GM10248 (cell line): ENCODE data around the gene PEX5L.
"Not testable (repeated sequence)": the region's sequence is repeated elsewhere in the genome, so short reads cannot be mapped to it uniquely, and the experiment has no call there.

Source experiments
- CTCF ChIA-PET: fragments of 300-600 bp; sonication (Branson Sonifier 250); formaldehyde crosslinking; extraction: SDS; loops from one replicate; lab custom pipeline; 2021; ENCODE audit warnings: antibody characterized with exemption; lab: Yijun Ruan, JAX
- POLR2A ChIA-PET: fragments of 350-650 bp; sonication (Branson Sonifier 250); formaldehyde crosslinking; extraction: SDS; loops from one replicate; lab custom pipeline; 2020; ENCODE audit warnings: antibody characterized with exemption; lab: Yijun Ruan, JAX
- DNase-seq: peaks from one replicate; pipeline ENCODE4 v3.0.0; 2012; ENCODE audit errors: extremely low spot score
- CTCF ChIP-seq: IDR thresholded peaks from 2 replicates; pipeline ENCODE4 v1.5.1; 2012; ENCODE audit warnings: mild to moderate bottlenecking, low read depth; ENCODE audit errors: extremely low read depth, missing control alignments, control extremely low read depth

The PEX5L gene

DNA sequence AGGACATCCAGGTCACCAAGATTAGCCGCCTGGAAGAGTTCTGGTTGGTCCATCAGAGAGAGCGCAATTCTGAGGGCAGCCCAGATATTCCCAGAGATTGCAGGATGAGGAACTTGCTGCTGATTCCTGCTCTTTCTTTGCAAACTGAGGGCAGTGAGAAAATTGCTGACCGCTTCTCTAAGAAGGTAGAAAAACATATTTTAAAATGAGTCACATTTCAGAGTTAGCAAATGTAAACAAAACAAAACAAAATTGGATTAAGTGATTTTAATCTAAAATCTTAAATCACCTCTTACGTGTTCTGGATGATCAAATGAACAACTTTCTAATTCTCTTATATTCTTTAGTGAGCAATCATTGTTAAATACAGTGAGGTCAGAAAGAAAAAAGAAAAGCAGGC, 234.9 kb downstream of the PEX5L start:
- no peak for TF ChIP-seq CTCF
- CTCF ChIA-PET, result interaction anchor here (0.6 to 1.7 kb wide), 2 partner anchors 10 to 18 kb away, joined by 3 to 5 read pairs; no protein-coding TSS in a partner anchor
- DNase-seq, result no peak
- POLR2A ChIA-PET, result no interaction called here

DNA sequence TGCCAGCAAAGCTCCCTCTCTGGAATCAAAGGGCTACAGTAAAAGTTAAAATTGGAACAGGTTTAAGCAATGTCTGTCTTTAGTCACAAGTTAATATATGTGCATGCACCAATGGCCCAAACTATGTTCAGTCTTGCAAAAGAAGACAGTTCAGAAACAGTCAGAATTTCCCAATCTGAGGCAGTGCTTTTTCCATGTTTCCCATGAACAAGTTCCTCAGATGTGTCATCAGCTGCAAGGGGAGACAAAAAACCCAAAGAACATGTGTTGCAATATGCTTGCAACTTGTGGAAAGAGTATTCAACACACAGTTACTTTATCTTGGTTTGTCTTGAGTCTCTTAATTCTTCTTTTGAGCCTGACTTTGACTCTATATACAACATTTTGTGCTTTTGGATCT, 235.5 kb downstream of the PEX5L start:
- POLR2A ChIA-PET, result no interaction called here
- CTCF ChIA-PET, result interaction anchor here (0.6 to 1.7 kb wide), 2 partner anchors 11 to 18 kb away, joined by 3 to 5 read pairs; no protein-coding TSS in a partner anchor
- DNase-seq, result no peak
- TF ChIP-seq CTCF, result no peak

- DNase-seq, result no peak
- TF ChIP-seq CTCF, result no peak
- POLR2A ChIA-PET, result no interaction called here
- CTCF ChIA-PET, result interaction anchor here (0.7 kb wide), 1 partner anchor 15 kb away, joined by 3 read pairs; no protein-coding TSS in a partner anchor
Measured at GRCh38 chr3:179797192-179797591, 239.5 kb downstream of the PEX5L start.

DNA sequence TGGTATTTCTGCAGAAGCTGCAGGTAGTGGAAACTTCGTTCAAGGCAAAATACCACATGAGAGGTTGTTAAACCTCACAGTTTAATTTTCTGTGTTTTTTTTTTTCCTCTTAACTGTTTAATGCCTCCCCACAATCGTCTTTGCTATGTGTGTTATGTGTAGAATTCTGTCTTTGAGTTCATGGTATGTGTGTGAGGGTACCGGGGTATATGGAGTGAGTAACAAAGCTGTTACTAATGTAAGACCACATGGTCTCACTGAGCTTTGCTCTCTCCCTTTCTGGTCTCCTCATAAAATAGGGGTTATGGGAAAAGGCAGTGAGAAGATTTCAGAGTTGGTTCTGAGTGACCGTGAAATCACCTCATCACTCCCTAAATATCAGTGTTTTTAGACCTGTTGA, 240.3 kb downstream of the PEX5L start:
- POLR2A ChIA-PET, result no interaction called here
- CTCF ChIA-PET, result interaction anchor here (1.3 kb wide), 1 partner anchor 15 kb away, joined by 5 read pairs; no protein-coding TSS in a partner anchor
- no peak for TF ChIP-seq CTCF
- DNase-seq, result no peak

- no peak for DNase-seq
- CTCF ChIA-PET, result interaction anchor here (1.6 kb wide), 1 partner anchor 17 kb away, joined by 6 read pairs; no protein-coding TSS in a partner anchor
- POLR2A ChIA-PET, result no interaction called here
- no peak for TF ChIP-seq CTCF
Measured at GRCh38 chr3:179794355-179794754, 242.4 kb downstream of the PEX5L start.

DNA sequence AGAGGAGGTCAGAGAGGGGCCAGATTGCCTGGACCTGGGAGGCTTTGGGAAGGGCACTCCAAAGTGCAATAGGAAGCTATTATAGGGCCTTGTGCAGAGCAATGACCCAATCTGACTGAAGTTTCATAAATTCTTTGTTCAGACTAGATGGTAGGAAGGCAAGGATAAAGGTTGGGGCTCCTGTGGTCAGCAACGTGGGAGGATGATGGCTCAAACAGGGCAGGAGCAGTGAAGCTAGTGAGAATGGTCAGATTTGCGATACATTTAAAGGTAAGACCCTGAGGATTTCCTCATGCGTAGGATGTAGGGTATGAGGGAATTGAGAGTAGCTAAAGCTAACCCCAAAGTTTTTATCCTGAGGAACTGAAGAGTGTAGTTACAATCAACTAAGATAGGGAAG, 244.9 kb downstream of the PEX5L start:
- DNase-seq, result no peak
- TF ChIP-seq CTCF, result no peak
- ChIA-PET CTCF (no interaction called here), POLR2A (no interaction called here)

- DNase-seq, result no peak
- POLR2A ChIA-PET, result no interaction called here
- no peak for TF ChIP-seq CTCF
- CTCF ChIA-PET, result interaction anchor here (1.9 kb wide), 1 partner anchor 17 kb away, joined by 5 read pairs; no protein-coding TSS in a partner anchor
Measured at GRCh38 chr3:179788996-179789395, 247.7 kb downstream of the PEX5L start.

DNA sequence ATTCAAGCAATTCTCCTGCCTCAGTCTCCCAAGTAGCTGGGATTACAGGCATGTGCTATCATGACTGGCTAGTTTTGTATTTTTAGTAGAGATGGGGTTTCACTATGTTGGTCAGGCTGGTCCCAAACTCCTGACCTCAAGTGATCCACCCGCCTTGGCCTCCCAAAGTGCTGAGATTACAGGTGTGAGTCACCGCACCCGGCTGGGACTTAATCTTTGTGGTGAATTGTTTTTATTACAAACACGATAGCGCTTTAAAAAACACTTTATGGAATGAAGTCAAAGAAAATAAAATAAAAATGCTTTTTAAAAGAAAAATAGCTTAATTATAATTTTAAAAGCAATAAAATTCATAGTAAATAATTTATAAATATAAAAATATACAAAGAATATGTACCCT, 253.9 kb downstream of the PEX5L start:
- POLR2A ChIA-PET, DNase-seq: not testable (repeated sequence)
- CTCF ChIA-PET, result interaction anchor here (1.6 to 1.7 kb wide), 2 partner anchors 15 to 18 kb away, joined by 5 to 6 read pairs; no protein-coding TSS in a partner anchor
